Hematopoietic multipotent progenitor cell treated with erythropoietin and hydrocortisone succinate and interleukin-3 and kit ligand, for 15 days (in vitro differentiated cells): ENCODE results near the gene FAM83C.

ENCODE experiments used
- DNase-seq: peaks from one replicate; pipeline ENCODE4 v3.0.0-alpha.2; 2015; ENCODE audit warnings: low spot score

The FAM83C gene

GRCh38 chr20:35298264-35298663, 6.0 kb upstream of the FAM83C start:
- DNase-seq, result no peak

DNA sequence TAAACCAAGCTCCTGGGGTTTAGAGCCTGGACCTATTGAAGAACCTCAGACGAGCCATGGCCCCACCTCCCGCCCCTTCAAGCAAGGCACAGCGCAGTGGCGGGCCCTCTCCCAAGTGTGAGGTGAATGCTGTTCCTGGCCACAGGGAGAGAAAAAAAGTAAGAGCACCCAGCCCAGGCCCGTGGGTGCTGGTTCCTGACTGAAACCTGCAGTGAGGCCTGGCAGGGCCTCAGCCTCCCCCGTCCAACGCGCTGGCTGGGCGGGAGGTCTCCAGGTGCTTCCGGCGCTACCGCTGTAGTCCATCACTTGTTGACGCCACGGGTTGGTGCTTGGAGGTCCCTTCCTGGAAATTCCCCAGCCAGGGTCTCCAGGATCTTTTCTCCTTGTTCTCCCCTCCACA, 5.5 kb upstream of the FAM83C start:
- no peak for DNase-seq

DNA sequence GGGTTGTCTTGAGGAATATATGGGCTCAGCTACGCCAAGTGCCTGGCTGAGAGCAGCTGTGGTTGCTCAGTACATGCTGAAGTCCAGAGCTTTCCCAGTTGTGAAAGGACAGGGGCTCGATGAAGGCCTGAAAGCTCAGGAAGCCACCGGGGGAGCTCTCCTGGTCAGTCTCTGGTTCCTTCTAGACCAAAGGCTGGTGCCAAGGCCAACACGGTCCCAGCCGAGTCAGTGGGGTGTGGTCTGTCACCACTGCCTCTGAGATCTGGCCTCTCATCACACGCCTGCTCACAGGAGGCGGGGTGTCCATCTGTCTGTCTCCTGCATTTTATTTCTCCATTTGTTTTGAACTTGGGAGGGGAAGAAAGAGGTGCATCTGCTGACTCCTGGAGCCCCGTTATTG, 4.9 kb upstream of the FAM83C start:
- DNase-seq, result no peak

- DNase-seq, result no peak
These were observed 3.9 kb upstream of the FAM83C start for GRCh38 chr20:35296101-35296554.

DNA sequence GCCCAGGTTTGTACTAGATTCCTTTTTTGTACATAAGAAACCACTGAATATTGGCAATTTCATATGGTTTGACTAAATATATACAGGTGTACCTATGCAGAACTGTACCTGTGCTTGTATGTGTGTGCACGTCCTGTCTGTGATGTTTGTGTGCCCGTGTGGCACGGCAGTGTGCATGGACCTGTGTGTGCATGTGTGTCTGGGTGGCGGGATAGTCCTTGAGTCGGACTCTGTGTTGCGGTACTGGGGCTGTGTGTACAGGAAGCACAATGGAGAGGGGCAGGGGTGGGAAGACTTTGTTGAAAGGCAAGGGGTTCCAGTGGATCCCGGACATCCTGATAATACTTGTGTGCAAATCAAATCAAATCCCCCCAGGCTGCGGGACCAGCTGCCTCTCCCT, 3.4 kb upstream of the FAM83C start:
- DNase-seq, result no peak

- DNase-seq, result no peak
These were observed 2.8 kb upstream of the FAM83C start for GRCh38 chr20:35295058-35295457.

DNA sequence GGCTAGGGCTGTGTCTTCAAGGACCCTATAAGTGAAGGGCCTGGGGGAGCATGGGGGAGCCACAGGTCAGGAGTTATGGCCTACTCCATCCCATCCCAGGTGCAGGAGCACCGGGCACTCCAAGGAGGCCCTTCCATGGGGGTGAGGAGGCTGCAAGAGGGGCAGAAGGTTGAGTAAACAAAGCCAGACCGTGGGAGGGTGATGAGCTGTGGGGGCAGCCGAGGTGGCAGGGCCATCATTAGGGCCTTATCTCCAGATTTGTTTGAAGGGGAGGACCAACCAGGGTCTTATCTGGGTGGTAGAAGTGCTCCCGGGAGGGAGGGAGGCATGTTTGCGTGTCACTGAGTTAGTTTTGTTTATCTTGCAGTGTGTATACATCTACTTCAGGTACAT, 2.1 kb upstream of the FAM83C start:
- DNase-seq, result no peak

- no peak for DNase-seq
These were observed 1.4 kb upstream of the FAM83C start for GRCh38 chr20:35293303-35294292.

DNA sequence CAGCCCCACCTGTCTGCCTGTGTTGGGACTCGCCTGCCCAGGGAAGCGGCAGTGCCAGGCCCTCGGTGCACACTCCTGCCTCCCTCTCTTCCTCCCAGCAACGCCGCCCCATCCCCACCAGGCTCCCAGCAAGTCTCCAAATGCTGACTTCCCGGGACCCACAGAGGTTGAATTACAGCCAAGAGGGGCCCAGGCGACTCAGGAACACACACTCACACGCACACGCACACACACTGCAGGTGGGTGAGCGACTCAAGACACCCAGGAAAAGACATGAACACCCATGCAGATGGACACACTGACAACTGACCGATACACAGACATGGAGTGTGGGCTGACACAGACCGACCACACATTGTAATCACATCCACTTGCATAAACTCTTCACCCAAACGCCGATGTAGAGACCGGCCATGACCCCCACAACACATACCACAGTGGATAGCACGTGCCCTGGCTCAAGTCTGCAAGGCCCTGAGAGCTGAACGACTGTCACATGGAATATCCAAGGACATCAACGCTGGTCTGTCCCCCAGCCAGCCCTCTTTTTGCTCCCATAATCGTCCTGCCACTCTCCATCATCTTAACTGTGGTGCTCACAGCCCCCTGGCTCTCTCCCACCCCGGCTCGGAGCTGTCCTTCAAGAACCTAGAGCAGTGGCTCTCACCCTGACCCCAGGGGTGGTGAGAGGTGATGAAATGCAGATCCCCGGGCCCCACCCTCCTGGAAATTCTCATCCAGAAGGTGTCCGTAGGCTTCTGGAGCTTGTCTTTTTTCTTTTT, 470 bp upstream of the FAM83C start:
- DNase-seq, result no peak

GRCh38 chr20:35290887-35291417, 1.3 kb downstream of the FAM83C start:
- DNase-seq, result no peak

DNA sequence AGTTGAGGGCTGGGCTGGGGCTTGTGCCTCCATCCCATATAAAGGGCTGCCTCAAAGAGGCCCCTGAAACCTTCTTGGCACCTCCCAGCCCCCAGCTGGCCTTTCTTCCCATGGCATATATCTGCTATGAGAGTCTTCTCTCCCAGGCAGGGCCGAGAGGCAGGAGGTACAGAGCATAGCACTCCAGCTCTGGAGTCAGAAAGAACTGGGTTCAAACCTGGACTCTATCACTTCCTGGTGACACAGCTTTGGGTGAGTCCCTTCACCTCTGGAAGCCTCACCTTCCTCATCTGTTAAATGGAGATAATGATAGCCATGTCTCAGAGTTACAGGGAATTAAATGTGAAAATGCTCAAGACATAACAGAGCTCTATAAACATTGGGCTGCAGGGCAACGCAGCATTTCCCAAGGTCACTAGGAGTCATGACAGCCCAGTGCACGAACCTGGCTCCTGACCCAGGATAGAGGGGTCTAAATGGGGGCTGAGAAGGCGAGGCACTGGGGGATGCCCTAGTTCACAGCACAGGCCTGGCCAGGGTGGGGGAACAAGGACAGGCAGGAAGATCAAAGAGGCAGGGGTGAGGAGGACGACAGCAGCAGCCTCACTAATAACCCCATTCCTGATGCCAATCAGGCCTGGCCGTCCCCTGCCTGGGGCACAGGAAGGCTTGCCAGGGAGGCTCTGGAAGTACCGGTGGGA, 1.9 kb downstream of the FAM83C start:
- DNase-seq, result no peak

GRCh38 chr20:35288325-35289060, 3.7 kb downstream of the FAM83C start:
- no peak for DNase-seq

- DNase-seq, result no peak
These were observed 4.5 kb downstream of the FAM83C start for GRCh38 chr20:35287509-35288324.

DNA sequence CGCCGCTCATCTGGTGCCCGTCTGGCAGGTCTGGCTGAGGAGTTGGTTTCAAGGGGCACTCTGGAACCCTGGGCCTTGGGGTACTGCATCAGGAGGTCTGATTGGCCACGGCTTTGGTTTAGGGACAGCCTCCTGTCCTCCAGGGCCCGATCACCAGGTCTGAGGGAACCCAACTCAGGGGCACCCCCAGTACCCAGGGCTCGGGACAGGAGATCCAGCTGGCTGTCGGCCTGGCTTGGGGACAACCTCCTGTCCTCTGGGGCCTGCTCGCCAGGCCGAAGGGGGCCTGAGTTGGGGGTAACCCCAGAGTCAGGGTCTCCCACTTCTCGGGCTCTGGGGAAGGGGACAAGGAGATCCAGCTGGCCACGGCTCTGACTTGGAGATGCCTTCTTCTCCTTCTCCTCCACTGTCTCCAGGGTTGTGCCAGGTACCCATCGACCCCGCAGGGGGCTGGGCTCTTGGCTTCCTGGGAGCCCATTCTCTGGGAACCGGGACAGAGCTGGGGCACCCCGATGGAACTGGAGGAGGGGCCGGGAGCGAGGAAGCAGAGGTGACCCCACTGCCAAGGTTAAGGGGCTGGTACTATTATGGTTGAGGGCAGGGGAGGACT, 5.2 kb downstream of the FAM83C start:
- DNase-seq, result no peak

GRCh38 chr20:35286077-35286898, 5.9 kb downstream of the FAM83C start:
- DNase-seq, result no peak

- no peak for DNase-seq
These were observed 6.5 kb downstream of the FAM83C start for GRCh38 chr20:35285806-35286076.

DNA sequence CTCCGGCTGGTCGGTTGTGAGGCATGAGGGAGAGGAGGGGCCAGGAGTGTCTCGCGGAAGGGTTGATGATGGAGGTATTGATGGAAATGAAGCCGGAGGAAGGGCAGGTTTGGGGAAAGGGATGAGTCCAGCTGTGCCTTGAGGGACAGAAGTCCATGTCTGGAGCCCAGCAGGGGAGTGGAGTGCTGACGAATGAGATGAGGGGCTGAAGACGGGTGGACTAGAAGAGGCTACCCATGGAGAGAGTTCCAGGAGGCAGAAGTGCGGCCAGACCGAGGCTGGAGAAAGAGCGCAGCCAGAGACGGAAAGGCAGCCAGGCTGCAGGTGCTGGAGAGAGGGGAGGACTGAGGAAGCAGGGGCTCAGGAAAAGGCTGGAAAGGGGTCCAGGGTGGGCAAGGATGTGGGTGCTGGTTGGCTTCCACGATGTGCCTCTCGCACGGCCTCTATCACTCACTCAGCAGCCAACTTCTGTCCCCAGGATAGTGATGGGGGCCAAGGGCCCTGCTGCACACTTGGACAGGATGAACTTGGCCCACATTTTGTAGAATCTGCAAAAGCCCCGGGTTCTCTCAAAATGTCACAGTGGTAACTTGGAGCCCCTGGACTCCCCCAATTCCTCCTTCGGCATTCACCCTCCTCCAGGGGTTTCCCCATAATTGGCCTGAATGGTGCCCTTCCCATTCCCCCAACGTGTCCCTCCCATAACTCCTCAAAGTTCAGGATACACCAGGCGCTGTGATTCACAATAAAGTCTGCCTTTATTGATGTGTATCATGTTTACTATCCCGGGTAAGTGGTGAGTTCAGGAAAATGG, 7.0 kb downstream of the FAM83C start:
- DNase-seq, result no peak

DNA sequence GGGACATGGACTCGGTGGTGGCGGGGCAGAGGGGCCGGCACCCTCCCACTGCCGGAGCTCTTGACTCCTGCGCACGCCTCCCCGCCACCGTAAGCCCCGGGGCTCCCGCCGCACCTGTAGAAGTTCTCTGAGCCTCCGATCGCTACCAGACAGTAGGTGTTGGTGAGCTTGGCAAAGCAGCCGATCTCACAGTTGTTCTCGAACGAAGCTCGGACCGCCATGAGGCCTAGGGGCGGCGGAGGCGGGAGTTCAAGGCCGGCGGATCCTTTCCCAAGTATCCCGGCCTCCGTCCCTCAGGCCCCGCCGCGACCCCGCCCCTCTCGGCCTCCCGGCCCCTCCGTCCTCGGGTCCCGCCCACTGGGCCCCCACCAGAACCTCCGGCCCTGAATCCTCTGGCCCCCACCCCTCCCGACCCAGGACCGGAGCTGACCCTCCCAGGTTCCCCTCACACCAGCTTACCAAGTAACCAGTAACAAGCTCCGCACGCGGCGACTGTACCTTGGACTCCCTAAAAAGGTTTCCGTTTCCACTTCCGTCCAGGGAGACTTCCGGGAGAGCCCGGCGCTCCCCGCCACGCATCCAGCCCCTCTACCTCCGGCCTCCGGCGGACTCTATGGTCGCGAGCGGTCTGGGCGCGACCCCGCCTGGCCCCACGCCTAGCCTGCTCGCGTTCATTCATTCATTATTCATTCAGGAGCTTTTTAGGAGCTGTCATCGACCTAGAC, 7.8 kb downstream of the FAM83C start, which contains the start of gene EIF6:
Gene EIF6 (minus strand): TSS at position 506 of the 725 bp plus-strand sequence. CDS start 285 bp downstream, at position 221.
- DNase-seq, result peak; percentile 64
